GM19463 (cell line): ENCODE measurements around the gene MRPS25.
A peak's percentile ranks its signal among the peaks of the same experiment; 100 is the strongest.

ENCODE experiments used
- ATAC-seq: cut with Tn5 transposase; IDR thresholded peaks from one replicate; pipeline ENCODE4 v1.9.1; 2021; ENCODE audit warnings: mild to moderate bottlenecking, moderate library complexity; ENCODE audit not compliant: unreplicated experiment

Gene MRPS25

DNA sequence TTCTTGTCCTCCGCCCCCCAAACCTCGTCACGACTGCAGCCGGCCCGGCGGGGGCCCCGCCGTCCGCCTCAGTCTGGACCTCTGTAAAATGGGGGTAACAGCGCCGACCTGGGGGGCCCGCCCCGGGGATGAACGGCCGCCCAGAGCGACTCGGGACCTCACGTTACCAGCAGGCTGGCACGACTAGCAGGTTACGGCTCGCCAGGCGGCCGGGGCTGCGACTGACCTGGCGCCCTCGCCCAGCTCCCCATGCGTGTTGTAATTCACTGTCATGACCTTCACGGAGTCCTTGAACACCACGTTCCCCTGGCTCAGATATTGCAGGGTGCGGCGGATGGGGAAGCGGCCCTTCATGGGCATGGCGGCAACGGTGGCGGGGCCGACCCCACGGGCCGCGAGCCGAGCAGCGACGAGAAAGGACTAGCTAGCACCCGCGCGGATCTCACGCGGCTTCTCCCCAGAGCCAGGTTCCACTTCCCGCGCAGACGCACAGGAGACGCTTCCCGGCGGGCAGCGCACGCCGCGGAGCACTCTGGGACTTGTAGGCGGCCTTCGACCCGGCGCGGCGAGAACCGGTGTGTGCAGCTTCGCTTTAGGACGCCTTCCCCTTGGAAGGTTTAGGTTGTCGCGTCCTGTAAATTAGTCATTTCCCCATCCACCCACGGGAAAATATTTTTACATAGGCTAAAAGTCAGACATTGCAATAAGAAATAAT is at the start of gene MRPS25:
Gene MRPS25 (minus strand): TSS at position 481 of the 715 bp plus-strand sequence. CDS start 121 bp downstream, at position 360.
- ATAC-seq: peak; percentile 98

DNA sequence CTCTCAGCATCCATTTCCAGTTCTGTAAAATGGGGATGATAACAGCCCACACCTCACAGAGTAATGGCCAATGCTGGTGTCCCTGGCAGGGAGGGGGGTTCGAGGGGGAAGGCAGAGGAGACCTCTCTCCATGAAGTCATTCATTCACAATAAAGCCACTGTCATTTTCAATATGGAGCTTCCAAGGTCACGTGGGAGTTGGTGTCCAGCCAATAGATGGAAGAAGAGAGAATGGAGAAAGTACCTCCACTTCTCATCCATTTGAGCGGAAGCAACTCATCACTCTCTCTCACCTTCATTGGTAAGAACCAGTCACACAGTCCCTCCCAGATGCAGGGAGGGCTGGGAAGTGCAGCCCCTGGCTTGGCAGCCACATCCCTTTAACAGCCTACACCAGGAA is 48.8 kb upstream of the MRPS25 start:
- no peak for ATAC-seq

DNA sequence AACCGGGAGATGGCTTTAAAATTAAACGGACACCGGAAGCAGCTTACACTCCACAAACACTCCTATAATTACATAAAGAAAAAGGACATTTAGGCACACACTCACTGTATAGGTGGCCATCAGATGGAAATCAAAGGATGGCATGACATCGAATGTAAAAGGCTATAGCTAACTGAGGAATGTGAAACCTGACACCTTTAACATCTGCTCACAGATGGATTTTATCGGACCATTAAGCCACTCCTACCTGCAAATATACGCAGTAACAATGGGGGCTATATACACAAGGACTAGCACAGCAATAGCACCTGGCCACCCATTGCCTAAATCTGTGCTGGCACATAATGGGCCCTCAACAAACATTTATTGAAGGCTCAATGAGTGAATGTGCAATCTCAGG is 48.4 kb upstream of the MRPS25 start:
- ATAC-seq: no peak

DNA sequence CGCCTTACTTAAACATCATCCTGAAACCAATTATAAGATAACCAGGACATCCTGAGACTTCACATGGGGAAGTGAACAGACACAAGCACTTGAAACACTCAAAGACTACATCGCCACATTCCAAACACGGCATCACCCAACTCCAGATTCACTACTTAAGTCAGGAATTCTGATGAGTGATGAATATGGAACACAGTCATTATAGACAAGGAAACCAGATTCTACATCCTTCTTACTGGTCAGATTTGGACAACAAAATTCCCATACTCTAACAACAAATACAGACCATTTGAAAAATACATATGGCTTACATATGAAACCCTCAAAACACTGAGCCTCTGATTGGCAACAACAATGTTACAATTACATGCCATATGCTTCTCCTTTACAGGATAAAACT is 46.9 kb upstream of the MRPS25 start:
- ATAC-seq: no peak

DNA sequence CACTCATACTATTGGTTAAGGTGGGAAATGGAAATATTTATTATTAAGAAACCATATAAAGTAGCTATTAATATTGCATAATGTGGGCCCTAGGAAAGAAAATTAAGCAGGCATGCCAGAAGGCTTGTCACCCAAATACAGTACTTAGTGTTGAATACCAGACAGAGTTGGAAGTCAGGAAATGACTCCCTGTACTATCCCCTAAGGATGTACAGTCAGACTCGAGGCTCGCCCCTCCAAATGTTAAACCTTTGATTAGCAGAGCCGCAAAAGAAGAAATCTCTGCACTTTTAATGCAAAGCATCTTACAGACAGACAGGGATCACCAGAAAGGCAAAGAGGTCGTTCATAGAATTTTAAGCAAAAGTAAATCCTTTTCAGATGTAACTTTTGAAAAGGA is 45.1 kb upstream of the MRPS25 start:
- no peak for ATAC-seq

DNA sequence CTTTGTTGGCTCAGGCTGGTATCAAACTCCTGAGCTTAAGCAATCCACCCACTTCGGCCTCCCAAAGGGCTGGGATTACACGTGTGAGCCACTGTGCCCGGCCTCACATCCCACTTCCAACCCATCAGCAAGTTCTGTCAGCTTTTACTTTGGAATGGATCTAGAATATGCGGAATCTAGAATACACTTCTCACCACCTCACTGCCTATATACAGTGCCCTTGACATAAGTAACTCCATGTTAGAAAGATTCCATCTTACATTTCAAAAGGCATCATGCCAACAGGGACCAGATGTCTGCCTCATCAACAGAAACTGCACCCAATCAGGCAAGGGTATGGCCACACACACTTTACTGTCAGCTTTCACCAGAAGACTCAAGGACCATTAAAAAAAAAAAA is 43.8 kb upstream of the MRPS25 start:
- no peak for ATAC-seq

DNA sequence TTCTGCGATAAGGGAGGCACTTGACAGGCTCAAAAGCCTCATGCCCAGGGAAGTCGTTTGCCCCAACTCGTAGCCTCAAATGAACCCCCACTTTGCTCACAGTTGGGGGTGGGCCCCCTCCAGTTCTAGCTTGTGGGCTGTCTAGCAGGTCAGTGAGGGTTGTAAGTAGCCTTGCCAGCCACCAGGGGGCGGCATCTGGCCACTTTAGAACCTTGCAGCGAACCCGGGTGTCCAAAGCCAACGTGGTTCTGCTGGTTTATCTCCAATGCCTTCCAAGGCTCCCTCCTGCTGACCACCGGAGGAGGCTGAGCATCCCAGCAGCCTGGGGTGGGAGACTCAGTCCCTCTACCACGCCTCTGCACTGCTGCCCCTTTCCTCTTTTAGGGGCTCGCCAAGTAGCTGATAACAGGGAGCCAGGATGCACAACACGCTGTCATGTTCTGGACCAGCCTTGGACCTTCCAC is 43.0 kb upstream of the MRPS25 start:
- ATAC-seq: peak; percentile 58

DNA sequence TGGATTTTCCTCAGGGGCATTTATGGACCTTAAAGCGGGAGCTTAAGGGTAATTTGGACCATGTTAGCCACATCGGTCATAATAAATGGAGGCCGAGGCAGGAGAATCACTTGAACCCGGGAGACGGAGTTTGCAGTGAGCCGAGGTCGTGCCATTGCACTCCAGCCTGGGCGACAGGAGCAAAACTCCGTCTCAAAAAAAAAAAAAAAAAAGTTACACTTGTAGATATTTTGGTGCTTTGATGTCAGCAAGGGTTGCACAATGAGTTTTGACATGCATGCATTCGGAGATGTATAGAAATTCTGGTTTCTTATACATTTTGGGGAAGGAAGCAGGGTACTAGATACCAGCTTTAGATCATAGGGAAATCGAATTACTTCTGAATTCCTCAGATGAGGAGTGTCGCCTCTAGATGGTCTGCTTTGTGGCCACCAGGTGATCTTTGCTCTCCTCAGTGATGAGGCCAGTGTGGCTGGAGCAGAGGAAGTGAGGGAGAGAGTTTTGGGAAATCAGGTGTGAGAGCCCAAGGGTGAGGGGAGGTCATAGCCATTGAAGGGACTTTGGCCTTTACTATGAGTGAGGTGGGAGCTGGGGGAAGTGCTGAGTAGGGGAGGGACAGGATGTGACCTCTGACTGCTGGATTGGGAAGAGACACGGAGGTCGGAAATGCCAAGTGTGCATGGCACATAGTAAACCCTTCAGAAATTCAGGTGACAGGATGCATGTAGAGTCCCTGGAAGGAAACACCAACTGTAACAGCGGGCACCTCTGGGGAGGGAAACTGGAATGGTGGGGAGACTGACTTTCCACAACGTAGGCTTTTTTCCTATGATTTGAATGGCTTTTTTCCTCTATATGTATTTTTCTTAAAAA is 42.2 kb upstream of the MRPS25 start:
- no peak for ATAC-seq

DNA sequence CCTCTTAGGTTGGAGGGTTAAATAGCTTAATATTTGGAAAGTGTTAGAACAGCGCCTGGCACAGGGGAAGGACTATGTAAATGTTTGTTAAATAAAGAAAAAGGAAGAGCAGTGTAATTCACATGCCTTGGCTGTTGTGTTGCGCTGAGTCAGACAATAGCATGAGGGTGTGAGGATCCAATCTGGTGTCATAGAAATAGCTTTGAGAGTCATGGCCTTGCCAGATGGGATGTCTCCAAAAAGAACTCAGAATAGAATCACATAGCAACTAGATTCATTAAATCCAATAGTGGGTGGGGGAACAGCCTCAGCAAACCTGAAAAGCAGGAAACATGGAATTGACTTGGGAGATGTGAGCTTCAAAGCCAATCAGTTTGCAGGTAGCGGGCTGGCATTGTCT is 37.7 kb upstream of the MRPS25 start:
- no peak for ATAC-seq

DNA sequence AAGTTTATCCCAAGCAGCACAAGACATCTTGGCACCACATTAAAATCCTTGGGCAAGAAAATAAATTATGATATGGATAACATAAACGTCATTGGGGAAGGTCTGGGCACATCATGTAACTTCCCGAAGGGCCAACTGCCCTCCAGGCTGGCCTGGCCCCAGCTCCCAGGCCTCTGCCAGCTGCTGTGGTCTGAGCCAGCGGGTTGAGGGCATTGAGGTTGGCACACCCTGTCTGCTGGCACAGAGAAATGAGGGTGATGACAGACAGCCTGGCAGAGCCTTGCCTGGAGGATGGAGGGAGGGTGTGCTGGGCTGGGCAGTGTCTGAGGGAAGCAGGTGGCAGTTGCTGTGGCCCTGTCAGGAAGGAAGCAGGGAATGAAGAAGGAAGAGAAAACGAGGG is 37.1 kb upstream of the MRPS25 start:
- no peak for ATAC-seq

DNA sequence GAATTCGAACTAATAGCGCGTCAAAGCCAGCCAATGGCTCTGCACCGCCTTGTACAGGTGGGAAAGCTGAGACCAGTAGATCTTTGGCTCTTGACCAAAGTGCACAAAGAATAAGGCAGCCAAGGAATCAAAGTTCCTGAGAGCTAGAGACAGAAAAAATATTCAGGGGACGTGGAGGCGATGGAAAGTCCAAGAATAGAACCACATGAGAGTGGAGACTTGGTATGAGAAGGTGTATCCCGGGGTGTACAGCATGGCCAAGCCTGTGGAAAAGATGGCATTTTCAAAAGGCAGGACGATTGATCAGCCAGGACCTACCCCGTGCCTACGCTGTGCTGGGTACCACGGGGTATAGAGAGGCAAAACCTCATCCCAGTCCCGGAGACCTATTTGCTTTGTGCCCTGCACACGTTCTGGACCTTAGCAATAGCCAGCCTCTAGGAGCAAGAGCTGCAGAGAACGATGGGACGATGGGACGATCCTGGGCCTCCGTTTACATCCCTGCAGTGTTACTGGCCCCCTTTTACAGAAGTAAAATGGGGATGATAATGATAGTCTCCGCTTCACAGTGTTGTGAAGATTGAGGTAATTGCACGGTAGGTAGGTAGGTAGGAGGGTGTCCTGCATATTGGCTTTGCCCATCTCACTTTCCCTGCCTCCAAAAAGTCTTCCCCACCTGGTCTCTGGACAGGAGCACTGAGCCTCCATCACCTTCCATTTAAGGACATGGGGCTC is 34.4 kb upstream of the MRPS25 start:
- ATAC-seq: no peak

DNA sequence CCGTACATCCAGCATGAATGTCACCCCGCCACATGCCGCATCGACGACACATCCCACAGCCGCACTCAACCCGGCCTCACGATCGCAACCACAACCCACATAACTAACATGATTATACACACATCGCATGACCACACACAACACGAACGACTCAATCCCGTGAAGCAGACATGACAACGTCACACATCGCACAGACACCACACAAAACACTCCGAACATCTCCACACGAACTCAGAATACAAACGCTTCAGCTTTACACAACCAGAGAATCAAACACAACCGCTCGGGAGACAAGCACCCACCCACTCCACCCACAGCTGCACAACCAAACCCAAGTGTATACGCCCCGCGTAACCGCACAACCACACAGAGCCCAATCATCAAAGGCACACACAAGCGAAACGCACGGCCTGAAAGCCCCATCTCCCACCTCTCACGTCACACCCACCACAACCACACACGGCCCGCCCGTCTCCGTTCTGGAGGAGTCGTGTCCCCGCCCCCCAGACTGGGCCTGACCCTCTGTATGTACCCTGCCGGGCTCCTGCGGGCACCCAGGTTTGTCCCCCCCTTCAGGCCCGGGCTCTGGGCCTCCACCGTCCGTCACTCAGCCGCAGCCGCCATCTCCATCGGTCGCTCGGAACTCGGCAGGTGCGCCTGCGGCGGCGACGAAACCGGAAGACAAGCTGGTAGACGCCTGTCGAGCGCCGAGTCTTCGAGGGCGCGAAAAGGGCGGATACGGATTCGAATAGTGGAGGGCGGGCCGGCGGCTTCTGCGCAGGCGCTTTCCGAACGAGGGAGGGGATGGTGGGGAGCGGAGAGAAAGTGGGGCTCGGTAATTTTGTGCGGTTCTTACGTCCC is 33.6 kb upstream of the MRPS25 start, which contains the start of gene RBSN:
Gene RBSN (minus strand): TSS at position 646 of the 861 bp plus-strand sequence. CDS start 3,028 bp downstream, outside the sequence.
- ATAC-seq: peak; percentile 82

DNA sequence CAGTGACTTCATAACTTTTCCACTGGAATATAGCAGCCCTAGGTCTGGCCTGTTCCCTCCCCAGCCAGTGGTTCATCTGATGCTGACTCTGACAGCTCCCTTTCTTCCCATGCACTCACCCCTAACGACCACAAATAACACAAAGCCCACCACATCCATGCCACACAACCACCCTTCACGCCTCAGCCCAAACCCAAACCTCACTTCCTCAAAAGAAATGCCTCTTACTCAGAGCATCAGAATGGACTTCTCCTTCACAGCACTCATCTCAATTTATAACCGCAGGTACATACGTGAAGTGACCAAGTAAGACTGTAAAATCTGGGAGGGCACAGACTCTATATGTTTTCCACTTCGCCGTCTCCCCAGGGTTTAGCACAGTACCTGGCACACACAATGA is 32.8 kb upstream of the MRPS25 start:
- no peak for ATAC-seq

DNA sequence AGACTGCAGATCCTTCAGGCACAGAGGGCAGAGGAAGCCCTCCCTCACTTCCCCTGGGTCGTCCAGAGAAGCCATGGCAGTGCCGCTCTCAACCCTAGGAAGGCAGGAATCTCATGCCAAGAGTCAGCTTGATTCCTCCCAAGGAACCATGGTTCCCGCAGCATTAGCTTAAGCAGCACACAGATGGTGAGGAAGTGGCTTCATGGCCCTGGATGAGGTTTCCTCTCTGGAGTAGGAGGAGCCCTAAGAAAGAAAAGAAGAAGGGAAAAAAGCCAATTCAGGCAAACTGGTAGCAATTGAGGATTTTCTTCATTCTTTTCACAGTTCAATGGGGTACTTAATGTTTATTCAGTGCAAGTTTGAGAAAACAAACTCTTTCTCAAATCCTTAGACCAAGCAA is 30.9 kb upstream of the MRPS25 start:
- no peak for ATAC-seq

DNA sequence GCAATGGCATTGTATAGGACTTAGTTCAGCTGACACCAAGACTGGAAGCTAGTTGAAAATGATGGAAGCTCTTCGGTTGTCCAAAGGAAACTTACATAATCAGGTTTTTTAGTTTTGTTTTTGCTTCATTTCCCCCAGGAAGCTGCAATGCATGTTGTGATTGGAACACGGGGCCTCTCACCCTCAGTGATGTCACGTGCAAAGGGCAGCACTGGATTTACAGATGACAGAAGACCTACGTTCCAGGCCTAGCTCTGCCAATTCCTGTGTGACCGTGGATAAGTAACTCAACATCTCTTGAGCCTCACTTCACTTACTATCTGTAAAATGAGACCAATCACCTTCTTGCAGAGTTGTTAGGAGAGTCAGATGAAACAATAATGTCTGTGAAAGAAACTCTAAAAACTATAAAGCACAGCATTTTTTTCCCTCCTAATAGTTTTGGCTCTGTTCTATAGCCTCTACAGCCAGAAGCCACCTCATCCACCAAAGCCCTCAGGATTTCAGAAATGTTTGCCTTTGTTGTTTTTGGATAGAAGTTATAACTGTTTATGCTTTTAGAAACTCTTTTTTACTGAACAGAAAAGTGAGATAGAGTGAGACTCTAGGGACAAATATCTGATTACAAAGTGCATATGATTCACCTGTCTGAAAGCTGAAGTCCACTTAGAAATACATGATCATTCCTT is 29.2 kb upstream of the MRPS25 start:
- no peak for ATAC-seq

DNA sequence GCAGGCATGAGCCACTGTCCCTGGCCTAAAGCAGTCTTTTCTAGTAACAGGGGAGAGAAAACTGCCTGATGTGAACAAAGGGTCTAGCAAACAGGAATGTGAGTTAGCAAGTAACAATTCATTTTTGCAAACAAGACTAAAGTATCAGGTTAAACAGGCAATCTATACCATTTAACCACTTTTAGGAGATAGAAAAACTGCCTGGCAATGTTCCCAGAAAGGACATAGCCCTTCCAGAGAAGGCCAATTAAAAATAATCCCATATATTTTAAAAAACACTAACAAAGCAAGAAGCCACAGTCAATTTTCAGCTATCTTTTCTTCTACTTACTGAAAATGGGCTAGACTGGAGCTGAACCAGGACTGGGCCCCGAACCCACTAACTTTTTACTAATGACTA is 27.6 kb upstream of the MRPS25 start:
- no peak for ATAC-seq

DNA sequence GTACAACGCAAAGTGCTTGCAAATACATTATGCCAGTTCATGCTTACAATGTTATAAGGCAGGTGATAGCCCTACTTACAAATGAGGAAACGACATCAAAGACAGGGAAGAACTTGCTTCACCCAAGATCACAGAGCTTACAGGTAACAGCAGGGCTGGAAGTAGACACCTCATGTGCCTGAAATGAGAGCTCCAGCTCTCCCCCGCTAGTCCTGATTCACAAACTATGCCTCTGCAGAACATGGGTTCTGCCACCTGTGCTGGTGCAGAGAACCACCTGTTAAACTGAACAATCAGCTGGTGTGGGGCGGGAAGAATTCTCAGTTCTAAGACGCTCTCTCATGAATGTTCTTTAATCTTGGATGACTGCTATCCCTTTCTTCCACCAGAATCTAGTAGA is 26.5 kb upstream of the MRPS25 start:
- no peak for ATAC-seq

DNA sequence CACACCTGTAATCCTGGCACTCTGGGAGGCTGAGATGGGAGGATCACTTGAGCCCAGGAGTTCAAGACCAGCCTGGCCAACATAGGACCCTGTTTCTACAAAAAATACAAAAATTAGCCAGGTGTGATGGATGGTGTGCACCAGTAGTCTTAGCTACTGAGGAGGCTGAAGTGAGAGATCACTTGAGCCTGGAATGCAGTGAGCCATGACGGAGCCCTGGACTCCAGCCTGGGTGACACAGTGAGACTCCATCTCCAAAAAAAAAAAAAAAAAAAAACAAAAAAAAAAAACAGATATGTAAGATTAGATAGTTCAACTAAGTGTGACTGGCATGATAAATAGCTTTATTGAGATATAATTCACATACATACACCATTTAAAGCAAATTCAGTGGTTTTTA is 24.1 kb upstream of the MRPS25 start:
- ATAC-seq: no peak

DNA sequence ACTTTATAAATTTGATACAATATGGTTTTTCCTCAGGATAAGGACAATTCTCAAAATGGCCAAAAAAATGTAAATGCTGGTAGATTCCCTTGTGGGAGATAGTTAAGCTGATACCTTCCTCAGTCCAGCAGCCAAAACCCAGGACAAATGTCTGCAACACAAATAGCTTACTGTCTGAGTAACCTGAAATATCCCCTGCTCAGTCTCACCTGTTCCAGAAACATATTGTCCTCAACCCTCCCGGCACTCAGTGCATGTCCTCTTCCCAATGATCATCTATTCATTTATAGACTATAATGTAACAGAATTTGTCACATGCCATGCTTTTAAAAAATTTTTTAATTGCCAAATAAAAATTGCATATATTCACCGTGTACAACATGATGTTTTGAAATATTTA is 21.6 kb upstream of the MRPS25 start:
- no peak for ATAC-seq

DNA sequence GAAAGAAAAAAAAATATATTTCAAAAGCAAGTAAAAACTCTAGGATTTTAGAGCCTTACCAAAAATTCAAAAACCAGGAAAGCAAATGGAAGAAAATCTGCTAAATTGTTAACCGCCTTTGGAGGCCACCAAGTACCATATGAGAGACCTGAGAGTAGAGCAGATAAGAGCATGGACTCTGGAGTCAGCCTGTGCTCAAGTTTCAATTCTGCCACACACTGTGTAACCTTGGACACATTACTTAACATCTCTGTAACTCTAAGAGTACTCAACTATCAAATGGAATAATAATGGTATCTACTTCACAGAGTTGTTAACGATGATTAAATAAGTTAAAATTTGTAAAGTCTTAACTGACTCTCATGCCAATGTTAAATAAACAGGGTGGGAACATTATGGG is 21.1 kb upstream of the MRPS25 start:
- ATAC-seq: no peak
